H9 (cell line): ENCODE measurements around the gene SLC38A9. TPM values are rescaled to one million over a fixed set of nuclear protein-coding genes. Genes with fewer than 3 reads are reported as not detected.

ENCODE experiments used
- DNase-seq: peaks from one replicate; pipeline ENCODE4 v3.0.0-alpha.2; 2017
- H2AFZ ChIP-seq: one replicate; pipeline ENCODE4 v1.6.1; 2013; ENCODE audit warnings: mild to moderate bottlenecking, low read length, control low read depth, moderate library complexity
- H2AK5ac ChIP-seq: 2 replicates; pipeline ENCODE4 v1.6.1; 2013; ENCODE audit warnings: low read length, control low read depth, mixed read lengths; ENCODE audit not compliant: insufficient read length
- H2BK120ac ChIP-seq: one replicate; pipeline ENCODE4 v1.6.1; 2013; ENCODE audit warnings: low read depth, mild to moderate bottlenecking, low read length, control low read depth, inconsistent platforms; ENCODE audit not compliant: poor library complexity, severe bottlenecking
- H2BK12ac ChIP-seq: 2 replicates; pipeline ENCODE4 v1.6.1; 2013; ENCODE audit warnings: low read length, control low read depth, mixed read lengths, low read depth; ENCODE audit not compliant: insufficient read length
- H2BK15ac ChIP-seq: 2 replicates; pipeline ENCODE4 v1.6.1; 2013; ENCODE audit warnings: low read depth, low read length, control low read depth
- H2BK20ac ChIP-seq: one replicate; pipeline ENCODE4 v1.6.1; 2013; ENCODE audit warnings: low read depth, mild to moderate bottlenecking, low read length, control low read depth, inconsistent platforms; ENCODE audit not compliant: poor library complexity, severe bottlenecking
- H2BK5ac ChIP-seq: 2 replicates; pipeline ENCODE4 v1.6.1; 2013; ENCODE audit warnings: low read length, control low read depth, mixed read lengths; ENCODE audit not compliant: insufficient read length
- H3K14ac ChIP-seq: 2 replicates; pipeline ENCODE4 v1.6.1; 2013; ENCODE audit warnings: low read length, control low read depth; ENCODE audit not compliant: insufficient read depth
- H3K18ac ChIP-seq: 2 replicates; pipeline ENCODE4 v1.6.1; 2013; ENCODE audit warnings: low read depth, mild to moderate bottlenecking, mixed read lengths, low read length, control low read depth; ENCODE audit not compliant: insufficient read length
- H3K23ac ChIP-seq: 2 replicates; pipeline ENCODE4 v1.6.1; 2013; ENCODE audit warnings: low read length, control low read depth, mixed read lengths, low read depth; ENCODE audit not compliant: insufficient read length
- H3K23me2 ChIP-seq: 2 replicates; pipeline ENCODE4 v1.6.1; 2013; ENCODE audit warnings: low read depth, mild to moderate bottlenecking, mixed read lengths, low read length, control low read depth; ENCODE audit not compliant: insufficient read length, poor library complexity, severe bottlenecking
- H3K27ac ChIP-seq: 2 replicates; pipeline ENCODE4 v1.5.1; 2013; ENCODE audit warnings: low read length, control low read depth, mixed read lengths, low read depth; ENCODE audit not compliant: insufficient read length
- H3K27me3 ChIP-seq: 2 replicates; pipeline ENCODE4 v1.6.1; 2013; ENCODE audit warnings: low read length, control low read depth, inconsistent platforms; ENCODE audit not compliant: insufficient read depth
- H3K4ac ChIP-seq: 2 replicates; pipeline ENCODE4 v1.6.1; 2013; ENCODE audit warnings: low read depth, mild to moderate bottlenecking, control low read depth, inconsistent platforms, low read length, moderate library complexity
- H3K4me1 ChIP-seq: 2 replicates; pipeline ENCODE4 v1.6.1; 2013; ENCODE audit warnings: low read length, control low read depth, inconsistent platforms; ENCODE audit not compliant: insufficient read depth
- H3K4me2 ChIP-seq: 2 replicates; pipeline ENCODE4 v1.6.1; 2013; ENCODE audit warnings: low read length, control low read depth, mixed read lengths; ENCODE audit not compliant: insufficient read length, insufficient read depth
- H3K56ac ChIP-seq: 2 replicates; pipeline ENCODE4 v1.6.1; 2013; ENCODE audit warnings: low read depth, mild to moderate bottlenecking, mixed read lengths, low read length, control low read depth; ENCODE audit not compliant: insufficient read length
- H3K79me1 ChIP-seq: 2 replicates; pipeline ENCODE4 v1.6.1; 2013; ENCODE audit warnings: low read depth, mild to moderate bottlenecking, moderate library complexity, low read length, control low read depth, inconsistent platforms; ENCODE audit not compliant: insufficient read depth, poor library complexity, severe bottlenecking
- H3K79me2 ChIP-seq: 2 replicates; pipeline ENCODE4 v1.6.1; 2013; ENCODE audit warnings: low read length, control low read depth, inconsistent platforms; ENCODE audit not compliant: insufficient read depth
- H3K9ac ChIP-seq: 2 replicates; pipeline ENCODE4 v1.6.1; 2013; ENCODE audit warnings: low read length, control low read depth, mixed read lengths; ENCODE audit not compliant: insufficient read length; ENCODE audit errors: extremely low read depth
- H3K9me3 ChIP-seq: one replicate; pipeline ENCODE4 v1.6.1; 2013; ENCODE audit warnings: low read depth, low read length, inconsistent platforms; ENCODE audit not compliant: control insufficient read depth
- H3T11ph ChIP-seq: one replicate; pipeline ENCODE4 v1.6.1; 2013; ENCODE audit warnings: mild to moderate bottlenecking, low read length, control low read depth, inconsistent platforms
- H4K20me1 ChIP-seq: one replicate; pipeline ENCODE4 v1.6.1; 2013; ENCODE audit not compliant: control insufficient read depth, insufficient read length, insufficient read depth
- H4K5ac ChIP-seq: 2 replicates; pipeline ENCODE4 v1.6.1; 2013; ENCODE audit warnings: low read depth, mild to moderate bottlenecking, mixed read lengths, low read length, control low read depth; ENCODE audit not compliant: insufficient read length
- H4K8ac ChIP-seq: replicated peaks from 2 replicates; pipeline ENCODE4 v1.6.1; 2013; ENCODE audit warnings: low read length, control low read depth, mixed read lengths, low read depth; ENCODE audit not compliant: insufficient read length
- H4K91ac ChIP-seq: 2 replicates; pipeline ENCODE4 v1.6.1; 2013; ENCODE audit warnings: low read depth, mild to moderate bottlenecking, moderate library complexity, mixed read lengths, low read length, control low read depth; ENCODE audit not compliant: insufficient read length
- H3K27ac Mint-ChIP-seq, 3 experiments: 2 replicates in 2 of 3; 3 replicates in 1 of 3; pipeline ENCODE4 v1.8.0; 2020 to 2021; ENCODE audit warnings: mixed read lengths in 3 of 3, mild to moderate bottlenecking in 1 of 3, moderate library complexity in 1 of 3
- H3K27me3 Mint-ChIP-seq: 2 replicates; pipeline ENCODE4 v1.8.0; 2021; ENCODE audit warnings: low read depth, mild to moderate bottlenecking, moderate library complexity, mixed read lengths
- H3K36me3 Mint-ChIP-seq, 3 experiments: 2 replicates in 2 of 3; 3 replicates in 1 of 3; pipeline ENCODE4 v1.8.0; 2020 to 2021; ENCODE audit warnings: low read depth in 3 of 3, mixed read lengths in 3 of 3; ENCODE audit not compliant: insufficient read depth in 1 of 3
- H3K4me1 Mint-ChIP-seq, 2 experiments: 2 replicates each; pipeline ENCODE4 v1.8.0; 2020; ENCODE audit warnings: mixed read lengths in 2 of 2
- H3K4me3 Mint-ChIP-seq, 2 experiments: 2 replicates in 1 of 2; 3 replicates in 1 of 2; pipeline ENCODE4 v1.8.0; 2020 to 2021; ENCODE audit warnings: mild to moderate bottlenecking in 2 of 2, mixed read lengths in 2 of 2, moderate library complexity in 1 of 2
- H3K9me3 Mint-ChIP-seq, 2 experiments: 2 replicates in 1 of 2; 3 replicates in 1 of 2; pipeline ENCODE4 v1.8.0; 2020; ENCODE audit warnings: mild to moderate bottlenecking in 2 of 2, mixed read lengths in 2 of 2, moderate library complexity in 1 of 2
- WGBS: extraction: QIAGEN DNeasy Blood & Tissue Kit; methylation state at CpG from one replicate; pipeline ENCODE4 v1.1.7; 2013; ENCODE audit warnings: missing lambda C conversion rate, low lambda C conversion rate, mixed read lengths; ENCODE audit not compliant: insufficient read length; ENCODE audit errors: extremely low coverage; 5-methylcytosine and 5-hydroxymethylcytosine counted together
- total RNA-seq: library from RNA; stranded (reverse); gene quantifications from 2 replicates; pipeline ENCODE4 v1.2.1, GENCODE V29; 2021
- TF ChIP-seq, protein P1 (sequence below): fragments of 200-600 bp; sonication (generic); conservative IDR thresholded peaks from 3 replicates; pipeline ENCODE4 v1.8.0; 2021; ENCODE audit warnings: antibody characterized with exemption, mild to moderate bottlenecking

SLC38A9 gene
- total RNA-seq, 1 experiment from 2014 or later = 48.5 TPM

- TF ChIP-seq, protein P1, sequence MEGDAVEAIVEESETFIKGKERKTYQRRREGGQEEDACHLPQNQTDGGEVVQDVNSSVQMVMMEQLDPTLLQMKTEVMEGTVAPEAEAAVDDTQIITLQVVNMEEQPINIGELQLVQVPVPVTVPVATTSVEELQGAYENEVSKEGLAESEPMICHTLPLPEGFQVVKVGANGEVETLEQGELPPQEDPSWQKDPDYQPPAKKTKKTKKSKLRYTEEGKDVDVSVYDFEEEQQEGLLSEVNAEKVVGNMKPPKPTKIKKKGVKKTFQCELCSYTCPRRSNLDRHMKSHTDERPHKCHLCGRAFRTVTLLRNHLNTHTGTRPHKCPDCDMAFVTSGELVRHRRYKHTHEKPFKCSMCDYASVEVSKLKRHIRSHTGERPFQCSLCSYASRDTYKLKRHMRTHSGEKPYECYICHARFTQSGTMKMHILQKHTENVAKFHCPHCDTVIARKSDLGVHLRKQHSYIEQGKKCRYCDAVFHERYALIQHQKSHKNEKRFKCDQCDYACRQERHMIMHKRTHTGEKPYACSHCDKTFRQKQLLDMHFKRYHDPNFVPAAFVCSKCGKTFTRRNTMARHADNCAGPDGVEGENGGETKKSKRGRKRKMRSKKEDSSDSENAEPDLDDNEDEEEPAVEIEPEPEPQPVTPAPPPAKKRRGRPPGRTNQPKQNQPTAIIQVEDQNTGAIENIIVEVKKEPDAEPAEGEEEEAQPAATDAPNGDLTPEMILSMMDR = no peak
- no peak overlapping the region for H3K56ac ChIP-seq
- no peak overlapping the region for H4K91ac ChIP-seq
- H4K5ac ChIP-seq = no peak overlapping the region
- no peak for DNase-seq
- no peak overlapping the region for H3K9ac ChIP-seq
- H3K4me2 ChIP-seq = no peak overlapping the region
- no peak overlapping the region for H3T11ph ChIP-seq
- H3K27ac Mint-ChIP-seq = no peak overlapping the region
- no peak overlapping the region for H3K14ac ChIP-seq
- no peak overlapping the region for H3K4ac ChIP-seq
- no peak overlapping the region for H3K23ac ChIP-seq
- H3K79me1 ChIP-seq = no peaks in the 10 kb centered on the region
- H3K4me3 Mint-ChIP-seq = no peak overlapping the region
- H3K27ac ChIP-seq = no peak overlapping the region
- no peak overlapping the region for H2BK20ac ChIP-seq
- no peaks in the 10 kb centered on the region for H3K9me3 ChIP-seq
- peaks cover 6% of the 10 kb centered on the region; the same call in 1 of the 2 replicates for H3K4me1 ChIP-seq
- no peak overlapping the region for H2BK5ac ChIP-seq
- no CpG with 5 or more reads among the region's 3 CpGs for WGBS
- peaks cover 40 to 41% of the 10 kb centered on the region in 2 experiments for H3K4me1 Mint-ChIP-seq
- no peak overlapping the region for H2BK15ac ChIP-seq
- H3K9me3 Mint-ChIP-seq = no peaks in the 10 kb centered on the region
- no peaks in the 10 kb centered on the region for H3K79me2 ChIP-seq
- no peak overlapping the region for H2BK120ac ChIP-seq
- no peak overlapping the region for H2AFZ ChIP-seq
- H3K27me3 ChIP-seq = no peaks in the 10 kb centered on the region
- H3K27me3 Mint-ChIP-seq = no peaks in the 10 kb centered on the region
- H3K23me2 ChIP-seq = no peaks in the 10 kb centered on the region
- H2BK12ac ChIP-seq = no peak overlapping the region
- no peak overlapping the region for H4K8ac ChIP-seq
- H3K36me3 Mint-ChIP-seq = no peaks in the 10 kb centered on the region
- H3K18ac ChIP-seq = no peak overlapping the region
- H2AK5ac ChIP-seq = no peak overlapping the region
- H4K20me1 ChIP-seq = no peaks in the 10 kb centered on the region
Observed at GRCh38 chr5:55600086-55600485, 112.0 kb downstream of the SLC38A9 start.
